ENCODE data around the gene IL22RA2. TPM values are rescaled to one million over a fixed set of nuclear protein-coding genes. Genes with fewer than 3 reads are reported as not detected.
"Not testable (repeated sequence)": the region's sequence is repeated elsewhere in the genome, so short reads cannot be mapped to it uniquely, and the experiment has no call there.

IL22RA2 gene
- total RNA-seq, 1 donor from 2014 or later = not detected

DNA sequence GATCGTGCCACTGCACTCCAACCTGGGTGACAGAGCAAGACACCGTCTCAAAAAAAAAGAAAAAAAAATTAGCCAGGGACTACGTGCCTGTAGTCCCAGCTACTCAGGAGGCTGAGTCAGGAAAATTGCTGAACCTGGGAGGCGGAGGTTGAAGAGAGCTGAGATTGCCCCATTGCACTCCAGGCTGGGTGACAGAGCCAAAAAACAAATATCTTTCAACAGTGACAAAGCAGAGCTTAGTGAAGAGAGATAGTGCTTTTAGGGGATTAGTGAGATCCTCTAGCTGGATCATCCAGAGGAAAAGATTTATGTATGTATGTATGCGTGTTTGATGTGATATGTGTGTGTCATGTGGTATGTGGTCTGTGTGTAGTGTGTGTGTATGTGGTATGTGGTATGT is 56.6 kb downstream of the IL22RA2 start:
- Histone ChIP-seq H3K9me3 (peaks cover 9% of the 10 kb centered on the region), H3K4me3 (no peak overlapping the region), H3K36me3 (no peaks in the 10 kb centered on the region), H3K27ac (no peak overlapping the region), H3K27me3 (no peaks in the 10 kb centered on the region), H3K4me1 (no peaks in the 10 kb centered on the region)
- intact Hi-C loops (cut with DNase I) = loop anchor here (5.0 kb wide), 1 partner anchor 1615 kb away; no protein-coding TSS in a partner anchor
- DNase-seq (ENCODE audit: extremely low spot score in 2 of 2) = no peak
- TF ChIP-seq POLR2AphosphoS5 (IDR thresholded peaks at IDR 0.05; ENCODE audit: insufficient read depth in 1 of 2, low read depth in 1 of 2) (no peak), POLR2A (IDR thresholded peaks at IDR 0.05) (no peak)
- TF ChIP-seq, protein P1, sequence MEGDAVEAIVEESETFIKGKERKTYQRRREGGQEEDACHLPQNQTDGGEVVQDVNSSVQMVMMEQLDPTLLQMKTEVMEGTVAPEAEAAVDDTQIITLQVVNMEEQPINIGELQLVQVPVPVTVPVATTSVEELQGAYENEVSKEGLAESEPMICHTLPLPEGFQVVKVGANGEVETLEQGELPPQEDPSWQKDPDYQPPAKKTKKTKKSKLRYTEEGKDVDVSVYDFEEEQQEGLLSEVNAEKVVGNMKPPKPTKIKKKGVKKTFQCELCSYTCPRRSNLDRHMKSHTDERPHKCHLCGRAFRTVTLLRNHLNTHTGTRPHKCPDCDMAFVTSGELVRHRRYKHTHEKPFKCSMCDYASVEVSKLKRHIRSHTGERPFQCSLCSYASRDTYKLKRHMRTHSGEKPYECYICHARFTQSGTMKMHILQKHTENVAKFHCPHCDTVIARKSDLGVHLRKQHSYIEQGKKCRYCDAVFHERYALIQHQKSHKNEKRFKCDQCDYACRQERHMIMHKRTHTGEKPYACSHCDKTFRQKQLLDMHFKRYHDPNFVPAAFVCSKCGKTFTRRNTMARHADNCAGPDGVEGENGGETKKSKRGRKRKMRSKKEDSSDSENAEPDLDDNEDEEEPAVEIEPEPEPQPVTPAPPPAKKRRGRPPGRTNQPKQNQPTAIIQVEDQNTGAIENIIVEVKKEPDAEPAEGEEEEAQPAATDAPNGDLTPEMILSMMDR (IDR thresholded peaks at IDR 0.05) = no peak

DNA sequence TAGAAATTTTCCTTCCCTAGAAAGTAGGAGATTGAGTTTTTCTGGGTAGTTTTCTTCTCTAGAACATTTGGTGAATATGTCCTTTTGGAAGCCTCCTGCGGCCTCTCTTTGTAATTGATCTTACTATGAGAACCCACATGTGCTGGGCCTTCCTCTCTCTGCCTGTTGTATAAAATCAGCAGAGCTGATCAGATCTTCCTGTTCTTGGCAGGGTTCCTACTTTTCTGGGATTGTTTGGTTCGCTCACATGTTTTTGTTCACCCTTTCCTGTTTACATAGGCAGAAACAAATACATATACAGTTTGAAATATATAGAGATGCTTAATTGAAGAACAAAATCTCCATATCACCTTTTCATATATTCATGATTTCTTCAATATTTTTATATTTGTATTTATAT is 57.8 kb downstream of the IL22RA2 start:
- Histone ChIP-seq H3K27ac (no peak overlapping the region), H3K27me3 (no peaks in the 10 kb centered on the region), H3K4me1 (no peaks in the 10 kb centered on the region), H3K4me3 (no peak overlapping the region), H3K36me3 (no peaks in the 10 kb centered on the region), H3K9me3 (peaks cover 9% of the 10 kb centered on the region)
- no peak for DNase-seq (ENCODE audit: extremely low spot score in 2 of 2)
- intact Hi-C loops (cut with DNase I) = loop anchor here (5.0 kb wide), 1 partner anchor 1617 kb away; no protein-coding TSS in a partner anchor
- TF ChIP-seq POLR2AphosphoS5 (IDR thresholded peaks at IDR 0.05; ENCODE audit: insufficient read depth in 1 of 2, low read depth in 1 of 2) (no peak), POLR2A (IDR thresholded peaks at IDR 0.05) (no peak)
- TF ChIP-seq, protein P1 (IDR thresholded peaks at IDR 0.05) = no peak

DNA sequence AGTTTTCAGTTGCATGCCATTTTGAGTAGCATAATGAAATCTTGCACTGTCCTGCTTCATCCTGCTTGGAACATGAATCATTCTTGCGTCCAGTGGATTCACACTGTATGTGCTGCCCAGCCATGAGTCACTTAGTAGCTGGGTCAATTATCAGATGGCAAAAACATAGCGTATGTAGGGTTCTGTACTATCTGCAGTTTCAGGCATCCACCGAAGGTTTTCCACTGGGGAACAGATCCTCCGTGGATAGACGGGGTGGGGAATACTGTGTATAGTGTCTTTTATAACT is 61.4 kb downstream of the IL22RA2 start:
- intact Hi-C loops (cut with DNase I) = no loop called here
- TF ChIP-seq POLR2AphosphoS5 (IDR thresholded peaks at IDR 0.05; ENCODE audit: insufficient read depth in 1 of 2, low read depth in 1 of 2) (no peak), POLR2A (IDR thresholded peaks at IDR 0.05) (no peak)
- TF ChIP-seq, protein P1 (IDR thresholded peaks at IDR 0.05) = no peak
- no peak for DNase-seq (ENCODE audit: extremely low spot score in 2 of 2)
- no peaks in the 10 kb centered on the region for H3K36me3 ChIP-seq
- no peak overlapping the region for H3K4me3 ChIP-seq
- no peak overlapping the region for H3K27ac ChIP-seq
- H3K4me1 ChIP-seq = no peaks in the 10 kb centered on the region
- no peaks in the 10 kb centered on the region for H3K27me3 ChIP-seq
- no peaks in the 10 kb centered on the region for H3K9me3 ChIP-seq

DNA sequence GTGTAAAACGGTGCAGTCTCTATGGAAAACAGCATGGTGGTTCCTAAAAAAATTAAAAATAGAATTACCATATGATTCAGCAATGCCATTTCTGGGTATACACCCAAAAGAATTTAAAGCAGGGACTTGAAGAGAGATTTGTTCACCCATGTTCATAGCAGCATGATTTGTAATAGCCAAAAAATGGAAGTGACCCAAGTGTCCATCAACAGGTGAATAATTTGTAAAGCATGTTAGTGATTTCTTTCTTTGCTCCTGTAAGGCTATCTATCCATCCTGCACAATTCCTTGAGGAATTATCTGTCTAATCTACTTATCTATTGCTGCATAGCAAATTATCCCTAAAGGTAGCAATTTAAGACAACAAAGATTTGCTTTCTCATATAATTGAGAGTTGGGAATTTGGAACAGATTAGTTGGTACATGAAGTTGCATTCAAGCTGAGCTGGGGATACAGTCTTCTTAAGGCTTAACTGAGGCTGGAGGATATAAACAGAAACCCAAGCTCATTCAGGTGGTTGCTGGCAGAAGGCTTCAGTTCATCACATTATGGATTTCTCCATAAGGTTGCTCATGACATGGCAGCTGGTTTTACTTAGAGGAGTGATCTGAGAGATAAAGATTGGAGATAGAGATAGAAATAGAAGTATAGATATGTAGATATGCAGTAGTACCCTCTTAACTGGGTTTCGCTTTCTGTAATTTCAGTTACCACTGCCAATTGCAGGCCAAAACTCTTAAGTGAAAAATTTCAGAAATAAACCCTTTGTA is 62.0 kb downstream of the IL22RA2 start:
- no peak for DNase-seq (ENCODE audit: extremely low spot score in 2 of 2)
- no peaks in the 10 kb centered on the region for H3K27me3 ChIP-seq
- H3K27ac ChIP-seq = no peak overlapping the region
- H3K36me3 ChIP-seq = no peaks in the 10 kb centered on the region
- TF ChIP-seq POLR2AphosphoS5 (IDR thresholded peaks at IDR 0.05; ENCODE audit: insufficient read depth in 1 of 2, low read depth in 1 of 2) (no peak), POLR2A (IDR thresholded peaks at IDR 0.05) (no peak)
- TF ChIP-seq, protein P1 (IDR thresholded peaks at IDR 0.05) = no peak
- H3K9me3 ChIP-seq = no peaks in the 10 kb centered on the region
- no peaks in the 10 kb centered on the region for H3K4me1 ChIP-seq
- intact Hi-C loops (cut with DNase I) = no loop called here
- no peak overlapping the region for H3K4me3 ChIP-seq

DNA sequence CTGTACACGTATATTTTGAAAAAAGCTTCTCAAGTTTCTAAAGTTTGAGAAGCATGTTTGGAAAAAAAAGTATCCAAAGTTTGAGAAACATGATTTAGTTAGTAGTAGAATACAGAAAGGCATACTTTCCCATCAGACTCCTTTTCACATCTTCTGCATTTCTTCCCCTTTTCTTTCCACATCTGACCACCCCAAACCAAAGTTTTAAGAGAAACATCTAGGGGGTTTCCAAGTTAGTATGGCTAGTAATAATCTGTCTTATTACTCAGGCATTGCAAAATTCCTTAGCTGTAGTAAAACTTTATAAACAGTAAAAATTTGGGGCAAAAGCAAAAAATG is 65.7 kb downstream of the IL22RA2 start:
- Histone ChIP-seq H3K27me3 (no peaks in the 10 kb centered on the region), H3K36me3 (no peaks in the 10 kb centered on the region), H3K4me1 (peaks cover 7% of the 10 kb centered on the region), H3K27ac (no peak overlapping the region), H3K4me3 (no peak overlapping the region), H3K9me3 (no peaks in the 10 kb centered on the region)
- intact Hi-C loops (cut with DNase I) = no loop called here
- DNase-seq (ENCODE audit: extremely low spot score in 2 of 2) = no peak
- TF ChIP-seq POLR2A (IDR thresholded peaks at IDR 0.05) (no peak), POLR2AphosphoS5 (IDR thresholded peaks at IDR 0.05; ENCODE audit: insufficient read depth in 1 of 2, low read depth in 1 of 2) (no peak)
- TF ChIP-seq, protein P1 (IDR thresholded peaks at IDR 0.05) = no peak

DNA sequence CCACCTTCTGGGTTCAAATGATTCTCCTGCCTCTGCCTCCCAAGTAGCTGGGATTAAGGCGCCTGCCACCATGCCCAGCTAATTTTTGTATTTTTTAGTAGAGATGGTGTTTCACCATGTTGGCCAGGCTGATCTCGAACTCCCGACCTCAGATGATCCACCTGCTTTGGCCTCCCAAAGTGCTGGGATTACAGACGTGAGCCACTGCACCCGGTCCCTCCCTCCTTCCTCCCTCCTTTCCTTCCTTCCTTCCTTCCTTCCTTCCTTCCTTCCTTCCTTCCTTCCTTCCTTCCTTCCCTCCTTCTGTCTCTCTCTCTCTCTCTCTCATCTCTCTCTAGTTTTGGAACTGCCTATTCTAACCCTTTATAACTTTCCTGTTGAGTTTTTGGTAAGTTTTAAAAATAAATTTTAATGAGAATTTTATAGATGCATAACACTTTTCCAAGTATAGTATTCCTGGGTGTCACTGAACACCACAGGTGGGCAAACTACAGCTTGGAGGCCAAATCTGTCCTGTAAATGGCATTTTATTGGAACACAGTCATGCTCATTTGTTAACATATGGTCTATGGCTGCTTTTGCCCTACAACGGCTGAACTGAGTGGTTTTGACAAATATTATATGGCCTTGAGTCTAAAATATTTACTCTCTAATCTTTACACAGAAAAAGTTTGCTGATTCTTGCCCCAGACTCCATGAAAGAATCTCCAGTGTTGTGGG is 66.2 kb downstream of the IL22RA2 start:
- H3K27me3 ChIP-seq; H3K9me3 ChIP-seq; H3K27ac ChIP-seq; H3K4me3 ChIP-seq; intact Hi-C loops (cut with DNase I); DNase-seq (ENCODE audit: extremely low spot score in 2 of 2); H3K4me1 ChIP-seq; H3K36me3 ChIP-seq: not testable (repeated sequence)
